A549 treated with AZD2906 at 1 μM for 4 hours (cell line): Measurements from ENCODE around the gene GPC3. TPM values are rescaled to one million over a fixed set of nuclear protein-coding genes. Genes with fewer than 3 reads are reported as not detected.

ENCODE experiments used
- total RNA-seq: library from RNA; stranded (reverse); fragments of 200-300 nt; extraction: Qiagen RNA extraction; gene quantifications from 5 replicates; pipeline ENCODE4 v1.2.3, GENCODE V29; 2022

The GPC3 gene
- total RNA-seq: 0.06 to 0.14 TPM in 2 of 5 replicates, not detected in the others

DNA sequence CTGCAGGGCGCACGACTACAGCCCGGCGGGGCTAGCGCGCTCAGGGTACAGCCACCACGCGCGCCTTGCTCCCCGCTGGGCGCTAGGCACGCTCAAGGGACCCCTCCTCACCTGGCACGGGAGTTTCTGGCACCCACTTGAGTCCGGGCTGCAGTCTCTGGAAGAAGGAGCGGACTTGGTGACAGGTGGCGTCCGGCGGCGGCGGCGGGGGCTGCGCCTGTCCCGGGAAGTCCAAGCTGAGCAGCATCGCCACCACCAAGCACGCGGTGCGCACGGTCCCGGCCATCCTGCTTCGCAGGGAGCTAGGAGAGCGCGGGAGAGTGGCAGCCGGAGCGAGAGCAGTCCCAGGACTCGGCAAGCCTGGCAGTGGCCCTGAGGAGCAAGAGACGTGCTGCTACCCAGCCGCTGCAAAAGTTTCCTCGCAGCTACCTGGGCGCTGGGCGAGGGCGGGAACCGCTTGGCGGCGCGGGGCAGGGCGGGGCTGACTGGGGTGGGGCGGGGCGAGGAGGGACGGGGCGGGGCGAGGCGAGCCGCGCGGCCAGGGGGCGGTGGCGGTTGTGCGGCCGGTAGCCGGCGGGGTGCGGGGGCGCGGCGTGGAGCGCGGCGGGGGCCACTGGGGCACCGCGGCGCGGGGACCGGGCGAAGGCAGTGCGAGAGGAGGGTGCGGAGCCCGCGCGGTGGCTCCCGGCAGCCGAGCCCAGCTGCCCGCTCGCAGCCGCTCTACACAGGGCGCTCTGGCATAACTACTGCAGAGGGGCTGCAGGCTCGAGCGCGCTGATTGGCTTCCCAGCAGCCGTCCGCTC, at the start of gene GPC3:
TSS of gene GPC3 (minus strand) at position 431 of the 803 bp plus-strand sequence.

